Loucy (cell line): ENCODE data around the gene FYN.

ENCODE experiments used
- CTCF ChIP-seq: fragments of 200-600 bp; sonication (generic); conservative IDR thresholded peaks from 2 replicates; pipeline ENCODE4 v1.5.1; 2014; ENCODE audit warnings: mild to moderate bottlenecking, antibody characterized with exemption, low read length
- EZH2phosphoT487 ChIP-seq: fragments of 200-600 bp; IDR thresholded peaks from 2 replicates; pipeline ENCODE4 v1.6.1; 2018; ENCODE audit warnings: antibody characterized with exemption, mild to moderate bottlenecking, moderate library complexity, borderline replicate concordance

GRCh38 chr6:111890988-111891387, 17.7 kb upstream of the FYN start:
- TF ChIP-seq CTCF (no peak), EZH2phosphoT487 (no peak)
